ENCODE measurements around the gene SHISAL1.

Gene SHISAL1

GRCh38 chr22:44214187-44214586, 98.6 kb downstream of the SHISAL1 start:
- FAIRE-seq (no peak), DNase-seq (ENCODE audit: insufficient read length, low spot score) (no peak)

GRCh38 chr22:44213489-44214043, 99.2 kb downstream of the SHISAL1 start:
- FAIRE-seq = no peak

GRCh38 chr22:44212936-44213335, 99.8 kb downstream of the SHISAL1 start:
- DNase-seq (ENCODE audit: insufficient read length, low spot score) (no peak), FAIRE-seq (no peak)

More at GRCh38 chr22:44213489-44214043, 99.2 kb downstream of the SHISAL1 start:
- DNase-seq (ENCODE audit: insufficient read length, low spot score) = no peak

GRCh38 chr22:44211946-44212930, 100.5 kb downstream of the SHISAL1 start:
- DNase-seq (ENCODE audit: insufficient read length, low spot score) (no peak), FAIRE-seq (no peak)

DNA sequence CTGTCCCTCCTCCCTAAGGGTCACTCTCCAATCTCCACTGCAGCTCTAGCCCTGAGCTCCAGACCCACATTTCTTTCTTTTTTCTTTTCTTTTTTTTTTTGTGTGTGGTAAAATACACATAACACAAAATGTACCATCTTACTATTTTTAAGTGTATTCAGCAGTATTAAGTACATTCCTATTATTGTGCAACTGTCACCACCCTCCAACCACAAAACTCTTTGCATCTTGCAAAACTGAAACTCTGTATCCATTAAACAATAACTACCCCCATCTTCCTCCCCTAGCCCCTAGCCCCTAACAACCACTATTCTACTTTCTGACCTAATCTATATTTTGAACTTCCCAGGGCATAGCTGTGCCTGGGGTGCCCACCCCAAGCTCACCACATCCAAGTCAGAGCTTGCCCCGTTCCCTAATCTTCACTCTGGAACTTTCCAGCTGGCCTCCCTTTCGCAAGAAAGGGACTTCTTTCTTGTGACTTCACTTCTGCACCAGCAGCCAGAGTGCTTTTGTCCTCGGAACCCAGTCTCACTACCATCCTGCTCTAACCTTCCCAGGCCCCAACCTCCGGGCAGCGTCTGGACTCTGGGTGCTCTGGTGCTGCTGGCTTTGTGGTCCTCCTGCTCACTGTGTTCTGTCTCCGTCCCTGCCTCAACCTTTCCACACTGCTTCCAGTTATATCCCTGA, 101.3 kb downstream of the SHISAL1 start:
- FAIRE-seq = no peak
- DNase-seq (ENCODE audit: insufficient read length, low spot score) = no peak

- FAIRE-seq (no peak), DNase-seq (ENCODE audit: insufficient read length, low spot score) (no peak)
Measured at GRCh38 chr22:44210722-44211121, 102.0 kb downstream of the SHISAL1 start.

DNA sequence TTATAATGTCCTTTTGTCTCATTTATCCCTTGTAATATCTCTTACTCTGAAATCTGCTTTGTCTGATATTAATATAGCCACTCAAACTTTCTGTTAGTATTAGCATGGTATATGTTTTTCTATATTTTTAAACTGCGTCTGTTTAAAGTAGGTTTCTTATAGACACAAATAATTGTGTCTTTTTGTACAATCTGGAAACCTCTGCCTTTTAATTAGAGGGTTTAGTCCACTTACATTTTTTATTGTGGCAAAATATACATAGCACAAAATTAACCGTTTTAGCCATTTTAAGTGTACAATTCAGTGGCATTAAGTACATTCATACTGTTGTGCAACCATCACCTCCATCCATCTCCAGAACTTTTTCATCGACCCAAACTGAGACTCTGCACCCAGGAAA, 103.4 kb downstream of the SHISAL1 start:
- FAIRE-seq = no peak
- DNase-seq (ENCODE audit: insufficient read length, low spot score) = no peak

DNA sequence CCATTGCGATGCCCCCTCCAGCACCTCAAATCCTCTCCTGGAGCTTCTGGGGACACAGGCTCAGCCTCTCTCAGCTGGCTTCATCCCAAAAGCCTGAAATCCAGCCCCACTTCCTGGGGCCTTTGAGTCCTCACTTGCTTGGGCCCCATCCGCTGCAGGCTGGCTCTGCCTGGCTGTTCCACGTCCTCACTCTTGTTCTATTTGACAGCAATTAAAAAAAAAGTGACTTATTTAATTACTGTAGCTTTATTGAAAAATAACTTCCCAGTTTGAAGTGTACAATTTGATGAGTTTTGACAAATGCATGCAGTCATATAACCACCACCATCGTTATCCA, 104.8 kb downstream of the SHISAL1 start:
- DNase-seq (ENCODE audit: insufficient read length, low spot score) = no peak
- FAIRE-seq = no peak

DNA sequence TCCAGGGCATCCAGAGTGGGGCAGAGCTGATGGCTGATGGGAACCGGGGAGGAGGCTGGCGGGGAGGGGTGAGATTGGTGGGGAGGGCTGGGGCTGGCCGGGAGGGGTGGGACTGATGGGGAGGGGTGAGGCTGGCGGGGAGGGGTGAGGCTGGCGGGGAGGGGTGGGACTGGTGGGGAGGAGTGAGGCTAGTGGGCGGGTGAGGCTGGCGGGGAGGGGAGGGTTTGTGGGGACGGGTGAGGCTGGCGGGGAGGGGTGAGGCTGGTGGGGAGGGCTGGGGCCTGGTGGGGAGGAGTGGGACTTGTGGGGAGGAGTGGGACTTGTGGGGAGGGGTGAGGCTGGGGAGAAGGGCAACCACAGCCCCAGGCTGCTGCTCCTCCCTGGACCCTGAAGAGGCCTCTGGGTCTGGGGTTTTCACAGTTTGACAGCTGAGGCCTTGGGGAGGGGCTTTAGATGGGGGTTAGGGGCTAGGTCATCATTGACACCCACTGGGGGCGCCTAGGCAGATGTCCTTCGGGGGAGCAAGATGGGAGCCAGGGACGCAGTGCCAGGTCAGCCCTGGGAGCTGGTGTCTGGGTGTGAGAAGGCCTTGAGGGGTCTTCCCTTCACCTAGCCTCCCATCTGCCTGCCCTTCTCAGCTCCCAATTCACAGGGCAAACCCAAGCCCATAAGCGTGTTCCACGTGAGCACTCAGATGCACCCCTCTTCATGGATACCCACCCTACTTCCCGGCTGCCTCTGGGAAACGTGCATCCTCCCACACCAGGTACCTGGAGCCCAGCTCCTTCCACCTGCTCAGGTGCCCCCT, 105.4 kb downstream of the SHISAL1 start:
- no peak for FAIRE-seq
- DNase-seq (ENCODE audit: insufficient read length, low spot score) = no peak

- no peak for FAIRE-seq
Measured at GRCh38 chr22:44206696-44207095, 106.1 kb downstream of the SHISAL1 start.

GRCh38 chr22:44206330-44206645, 106.5 kb downstream of the SHISAL1 start:
- no peak for FAIRE-seq
- no peak for DNase-seq (ENCODE audit: insufficient read length, low spot score)

More at GRCh38 chr22:44206696-44207095, 106.1 kb downstream of the SHISAL1 start:
- no peak for DNase-seq (ENCODE audit: insufficient read length, low spot score)

DNA sequence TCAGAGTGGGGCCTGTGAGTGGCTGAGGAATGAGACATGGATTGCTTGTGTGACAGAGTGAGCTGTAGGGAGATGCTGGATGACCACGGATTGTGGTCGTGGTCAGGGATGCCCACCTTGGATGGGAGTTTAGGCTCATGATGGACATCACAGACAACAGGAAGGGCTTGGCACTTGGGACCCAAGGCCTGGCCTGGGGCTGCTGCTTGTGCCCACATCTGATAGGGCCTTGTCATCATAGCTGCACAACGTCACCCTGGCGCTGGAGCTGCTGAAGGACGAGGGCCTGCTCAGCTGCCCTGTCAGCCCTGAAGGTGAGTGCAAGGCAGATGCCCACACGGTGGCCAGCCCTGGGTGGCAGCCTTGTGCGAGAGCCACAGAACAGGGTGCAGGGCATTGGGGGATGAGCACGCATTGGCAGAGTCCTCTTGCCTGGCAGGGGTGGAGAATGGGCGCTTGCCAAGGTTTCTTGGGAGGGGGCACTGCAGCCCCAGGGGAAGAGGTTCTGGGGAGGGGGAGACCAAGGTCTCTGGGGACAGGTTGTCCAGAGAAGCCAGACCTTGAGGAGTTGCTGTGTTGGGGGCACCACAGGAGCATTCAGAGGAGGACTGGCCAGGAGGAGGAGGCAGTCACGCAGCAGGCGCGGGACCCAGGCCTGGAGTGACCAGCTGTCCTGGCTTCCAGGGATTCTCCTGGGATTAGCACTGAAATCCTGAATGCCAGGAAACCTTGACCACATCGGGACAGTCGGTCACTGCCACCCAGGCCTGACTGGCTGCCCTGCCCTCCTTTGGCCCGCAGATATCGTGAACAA, 107.0 kb downstream of the SHISAL1 start:
- DNase-seq (ENCODE audit: insufficient read length, low spot score) (no peak), FAIRE-seq (no peak)

DNA sequence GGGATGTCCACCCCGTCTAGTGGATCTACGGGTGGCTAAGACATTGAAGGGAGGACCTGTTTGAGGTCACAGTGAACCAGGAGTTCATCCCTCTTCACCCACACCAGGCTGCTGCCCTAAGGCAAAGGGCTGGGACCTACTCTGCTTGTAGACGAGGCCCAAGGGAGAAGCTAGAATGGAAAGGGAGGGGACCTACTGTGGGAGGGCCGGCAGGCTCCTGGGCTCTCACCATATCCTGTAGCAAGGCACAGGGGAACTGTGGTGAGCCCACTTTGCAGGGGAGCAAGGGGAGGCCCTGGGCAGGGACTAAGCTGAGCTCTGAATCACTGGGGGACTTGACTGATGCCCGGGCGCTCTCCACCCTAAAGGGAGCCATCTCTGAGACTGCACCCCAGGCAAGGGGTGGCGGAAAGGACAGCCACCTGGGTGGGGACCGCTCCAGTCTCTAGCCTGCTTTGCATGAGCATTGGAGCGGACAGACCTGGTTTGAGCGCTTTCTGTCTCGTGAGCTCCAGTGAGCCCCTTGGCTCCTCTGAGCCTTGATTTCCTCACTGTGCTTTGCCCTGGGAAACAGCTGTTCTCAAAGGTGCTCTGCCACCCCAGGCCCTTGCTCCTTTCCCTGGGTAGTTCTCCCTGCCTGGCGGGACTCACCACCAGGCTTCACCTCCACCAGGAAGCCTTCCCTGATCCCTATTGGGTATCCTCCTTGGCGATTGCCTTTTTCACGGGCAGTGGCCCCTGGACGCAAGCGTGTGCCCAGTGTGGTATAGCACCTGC, 107.8 kb downstream of the SHISAL1 start:
- FAIRE-seq (peak; percentile 42), DNase-seq (ENCODE audit: insufficient read length, low spot score) (no peak)

- FAIRE-seq = no peak
- DNase-seq (ENCODE audit: insufficient read length, low spot score) = no peak
Measured at GRCh38 chr22:44203203-44203602, 109.5 kb downstream of the SHISAL1 start.

DNA sequence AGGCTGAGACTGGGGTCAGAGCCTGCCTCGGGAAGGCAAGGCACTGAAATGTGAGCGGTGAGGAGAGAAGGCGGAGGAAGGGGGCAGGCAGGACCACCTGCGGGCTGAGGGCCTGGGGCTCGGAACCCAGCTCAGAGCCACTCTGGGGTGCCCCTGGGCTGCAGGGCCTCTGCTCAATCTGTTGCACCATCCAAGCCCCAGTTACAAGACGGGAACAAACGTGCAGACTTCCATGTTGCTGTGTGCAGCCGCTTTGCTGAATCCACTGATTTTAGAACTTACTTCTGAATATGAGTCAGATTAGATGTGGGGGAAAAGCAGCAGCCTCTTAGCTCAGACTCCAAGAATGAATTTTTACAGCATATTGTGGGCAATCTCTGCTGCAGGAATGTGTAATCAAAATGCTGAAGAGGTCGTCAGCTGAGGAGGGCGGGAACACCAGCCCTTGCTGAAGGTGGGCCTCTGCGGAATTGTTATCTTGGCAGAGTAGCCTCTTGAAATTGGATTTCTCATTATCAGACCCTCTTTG, 110.4 kb downstream of the SHISAL1 start:
- DNase-seq (ENCODE audit: insufficient read length, low spot score) (no peak), FAIRE-seq (no peak)

DNA sequence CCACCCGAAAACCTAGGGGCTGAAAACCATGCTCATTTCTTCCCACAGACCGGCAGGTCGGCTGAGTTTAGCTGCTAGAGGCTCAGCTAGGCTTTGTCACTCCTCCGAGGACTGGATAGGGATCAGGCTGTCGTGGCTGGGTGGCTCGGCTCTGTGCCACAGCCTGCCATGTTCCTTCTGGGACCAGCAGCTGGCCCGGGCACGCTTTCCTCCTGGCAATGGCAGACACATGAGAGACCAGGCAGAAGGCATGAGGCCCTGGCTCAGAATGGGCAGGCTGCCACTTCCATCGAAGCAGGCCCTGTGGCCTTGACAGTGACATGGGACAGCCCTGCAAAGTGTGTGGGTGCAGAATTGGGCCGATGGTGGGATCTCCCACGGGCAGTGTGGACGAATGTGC, 111.1 kb downstream of the SHISAL1 start:
- FAIRE-seq (no peak), DNase-seq (ENCODE audit: insufficient read length, low spot score) (no peak)

GRCh38 chr22:44200855-44201550, 111.7 kb downstream of the SHISAL1 start:
- FAIRE-seq = no peak

GRCh38 chr22:44200451-44200850, 112.3 kb downstream of the SHISAL1 start:
- FAIRE-seq = no peak
- DNase-seq (ENCODE audit: insufficient read length, low spot score) = no peak

More at GRCh38 chr22:44200855-44201550, 111.7 kb downstream of the SHISAL1 start:
- DNase-seq (ENCODE audit: insufficient read length, low spot score) = no peak
